Glutamatergic neuron (in vitro differentiated cells): ENCODE measurements around the gene ZNF804B. TPM values are rescaled to one million over a fixed set of nuclear protein-coding genes. Genes with fewer than 3 reads are reported as not detected.

Experiments used
- DNase-seq: peaks from one replicate; pipeline ENCODE4 v3.0.0; 2022
- H3K27ac Mint-ChIP-seq: one replicate; pipeline ENCODE4 v1.8.0; 2020; ENCODE audit warnings: mild to moderate bottlenecking, mixed read lengths, inconsistent platforms; ENCODE audit not compliant: unreplicated experiment
- H3K27me3 Mint-ChIP-seq: one replicate; pipeline ENCODE4 v1.8.0; 2020; ENCODE audit warnings: mild to moderate bottlenecking, moderate library complexity, mixed read lengths, inconsistent platforms; ENCODE audit not compliant: unreplicated experiment
- H3K36me3 Mint-ChIP-seq: one replicate; pipeline ENCODE4 v1.8.0; 2020; ENCODE audit warnings: mild to moderate bottlenecking, mixed read lengths, inconsistent platforms; ENCODE audit not compliant: unreplicated experiment
- H3K4me1 Mint-ChIP-seq: one replicate; pipeline ENCODE4 v1.8.0; 2020; ENCODE audit warnings: mild to moderate bottlenecking, low read depth, mixed read lengths, inconsistent platforms; ENCODE audit not compliant: unreplicated experiment
- H3K4me3 Mint-ChIP-seq: one replicate; pipeline ENCODE4 v1.8.0; 2020; ENCODE audit warnings: mild to moderate bottlenecking, mixed read lengths, inconsistent platforms; ENCODE audit not compliant: unreplicated experiment
- H3K9me3 Mint-ChIP-seq: one replicate; pipeline ENCODE4 v1.8.0; 2020; ENCODE audit warnings: mild to moderate bottlenecking, moderate library complexity, mixed read lengths, inconsistent platforms; ENCODE audit not compliant: unreplicated experiment
- CTCF ChIP-seq: fragments of 200-600 bp; sonication (generic); IDR thresholded peaks from one replicate; pipeline ENCODE4 v1.5.0; 2021; ENCODE audit not compliant: partially characterized antibody, unreplicated experiment
- total RNA-seq: library from RNA; stranded (reverse); fragmentation: NEBNext Ultra II Directional; extraction: Animal tissue kit (Norgen Biotek cat#: 25700); gene quantifications from one replicate; pipeline ENCODE4 v1.2.1, GENCODE V29; 2021; ENCODE audit not compliant: unreplicated experiment

ZNF804B gene
- total RNA-seq, 1 donor from 2014 or later = 0.10 TPM

- no peak overlapping the region for H3K27ac Mint-ChIP-seq
- no peak for DNase-seq
- no peak for TF ChIP-seq CTCF
- no peaks in the 10 kb centered on the region for H3K36me3 Mint-ChIP-seq
- no peak overlapping the region for H3K4me3 Mint-ChIP-seq
- no peaks in the 10 kb centered on the region for H3K9me3 Mint-ChIP-seq
- no peaks in the 10 kb centered on the region for H3K27me3 Mint-ChIP-seq
- H3K4me1 Mint-ChIP-seq = no peaks in the 10 kb centered on the region
These were observed 160.1 kb downstream of the ZNF804B start for GRCh38 chr7:88919478-88920131.

DNA sequence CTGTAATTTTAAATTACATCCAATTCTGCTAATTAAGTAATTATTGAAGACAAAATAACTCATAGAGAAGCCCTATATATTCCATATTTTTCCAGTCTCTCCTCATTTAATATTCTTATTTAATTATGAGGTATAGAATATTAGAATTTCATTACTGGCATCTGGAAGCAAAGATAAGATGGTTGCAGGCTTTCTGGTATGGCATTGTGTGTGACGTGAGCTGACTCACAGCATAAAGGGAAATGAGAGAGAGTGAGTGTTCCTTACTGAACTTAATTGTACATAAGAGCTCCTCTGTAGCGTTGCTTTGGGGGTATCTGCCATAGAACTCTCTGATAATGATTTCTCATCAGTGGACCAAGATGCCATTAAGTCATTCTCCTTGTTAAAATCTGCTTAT, 163.4 kb downstream of the ZNF804B start:
- Mint-ChIP-seq H3K9me3 (no peaks in the 10 kb centered on the region), H3K27ac (no peak overlapping the region), H3K36me3 (no peaks in the 10 kb centered on the region), H3K27me3 (no peaks in the 10 kb centered on the region), H3K4me1 (no peaks in the 10 kb centered on the region), H3K4me3 (no peak overlapping the region)
- no peak for DNase-seq
- TF ChIP-seq CTCF = no peak

DNA sequence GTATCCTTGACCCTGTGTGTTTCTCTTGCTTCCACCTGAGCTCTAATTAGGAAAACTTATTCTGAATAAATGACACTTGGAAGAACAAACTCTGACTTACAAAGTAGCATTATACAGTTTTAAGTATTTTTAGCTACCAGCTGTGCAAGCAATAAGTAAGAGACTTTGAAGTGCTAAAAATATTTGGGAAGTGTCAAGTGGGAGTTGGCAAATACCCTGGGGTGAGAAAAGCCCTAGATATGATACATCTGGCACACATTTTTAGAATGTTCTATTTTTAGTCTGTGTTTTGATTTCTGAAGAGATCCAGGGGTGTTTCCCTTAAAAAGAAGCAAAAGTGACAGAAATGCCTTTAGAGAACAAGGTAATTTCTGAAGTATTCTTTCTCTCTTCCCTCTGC, 168.8 kb downstream of the ZNF804B start:
- Mint-ChIP-seq H3K27me3 (no peaks in the 10 kb centered on the region), H3K9me3 (no peaks in the 10 kb centered on the region), H3K4me3 (no peak overlapping the region), H3K27ac (no peak overlapping the region), H3K4me1 (peaks cover 3% of the 10 kb centered on the region), H3K36me3 (no peaks in the 10 kb centered on the region)
- no peak for TF ChIP-seq CTCF
- DNase-seq = no peak

GRCh38 chr7:88929719-88930118, 170.2 kb downstream of the ZNF804B start:
- Mint-ChIP-seq H3K4me3 (no peak overlapping the region), H3K27ac (no peak overlapping the region), H3K36me3 (no peaks in the 10 kb centered on the region), H3K27me3 (no peaks in the 10 kb centered on the region), H3K4me1 (peaks cover 3% of the 10 kb centered on the region), H3K9me3 (no peaks in the 10 kb centered on the region)
- no peak for TF ChIP-seq CTCF
- no peak for DNase-seq

DNA sequence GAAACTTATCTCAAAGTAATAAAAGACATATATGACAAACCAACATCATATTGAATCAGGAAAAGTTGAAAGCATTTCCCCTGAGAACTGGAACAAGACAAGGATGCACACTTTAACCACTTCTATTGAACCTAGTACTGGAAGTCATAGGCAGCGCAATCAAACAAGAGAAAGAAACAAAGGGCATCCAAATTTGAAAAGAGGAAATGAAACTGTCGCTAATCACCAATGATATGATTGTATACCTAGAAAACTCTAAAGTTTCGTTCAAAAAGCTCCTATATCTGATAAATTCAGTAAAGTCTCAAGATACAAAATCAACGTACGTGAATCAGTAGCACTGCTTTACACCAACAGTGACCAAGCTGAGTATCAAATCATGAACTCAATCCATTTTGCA, 173.8 kb downstream of the ZNF804B start:
- no peaks in the 10 kb centered on the region for H3K9me3 Mint-ChIP-seq
- H3K27ac Mint-ChIP-seq = no peak overlapping the region
- peaks cover 4% of the 10 kb centered on the region for H3K4me1 Mint-ChIP-seq
- H3K36me3 Mint-ChIP-seq = no peaks in the 10 kb centered on the region
- no peak overlapping the region for H3K4me3 Mint-ChIP-seq
- TF ChIP-seq CTCF = no peak
- no peaks in the 10 kb centered on the region for H3K27me3 Mint-ChIP-seq
- no peak for DNase-seq
